ACC112 (cell line): Measurements from ENCODE around the gene GPR26.

Experiments used
- H2AFZ ChIP-seq: fragments of 200-600 bp; sonication (generic); one replicate; pipeline ENCODE4 v1.6.0; 2017; ENCODE audit warnings: antibody characterized with exemption, low read length; ENCODE audit not compliant: unreplicated experiment
- H3K27ac ChIP-seq: fragments of 200-600 bp; sonication (generic); 2 replicates; pipeline ENCODE4 v1.5.1; 2014; ENCODE audit warnings: low read depth, mild to moderate bottlenecking, antibody characterized with exemption, low read length, moderate library complexity
- H3K27me3 ChIP-seq: fragments of 200-600 bp; sonication (generic); 2 replicates; pipeline ENCODE4 v1.6.1; 2014; ENCODE audit warnings: mild to moderate bottlenecking, antibody characterized with exemption, low read length, moderate library complexity, mixed read lengths; ENCODE audit not compliant: insufficient read depth
- H3K36me3 ChIP-seq: fragments of 200-600 bp; sonication (generic); 2 replicates; pipeline ENCODE4 v1.6.1; 2016; ENCODE audit warnings: mild to moderate bottlenecking, antibody characterized with exemption, low read length, moderate library complexity, mixed read lengths; ENCODE audit not compliant: insufficient read depth
- H3K4me1 ChIP-seq: fragments of 200-600 bp; sonication (generic); one replicate; pipeline ENCODE4 v1.6.1; 2016; ENCODE audit warnings: low read length, mixed read lengths; ENCODE audit not compliant: insufficient read depth, unreplicated experiment, control insufficient read depth
- H3K4me3 ChIP-seq: fragments of 200-600 bp; sonication (generic); 2 replicates; pipeline ENCODE4 v1.5.1; 2014; ENCODE audit warnings: mild to moderate bottlenecking, low read depth, low read length
- H3K79me2 ChIP-seq: fragments of 200-600 bp; sonication (generic); one replicate; pipeline ENCODE4 v1.6.0; 2016; ENCODE audit warnings: low read length; ENCODE audit not compliant: control insufficient read depth, unreplicated experiment, insufficient read depth

GPR26 gene

DNA sequence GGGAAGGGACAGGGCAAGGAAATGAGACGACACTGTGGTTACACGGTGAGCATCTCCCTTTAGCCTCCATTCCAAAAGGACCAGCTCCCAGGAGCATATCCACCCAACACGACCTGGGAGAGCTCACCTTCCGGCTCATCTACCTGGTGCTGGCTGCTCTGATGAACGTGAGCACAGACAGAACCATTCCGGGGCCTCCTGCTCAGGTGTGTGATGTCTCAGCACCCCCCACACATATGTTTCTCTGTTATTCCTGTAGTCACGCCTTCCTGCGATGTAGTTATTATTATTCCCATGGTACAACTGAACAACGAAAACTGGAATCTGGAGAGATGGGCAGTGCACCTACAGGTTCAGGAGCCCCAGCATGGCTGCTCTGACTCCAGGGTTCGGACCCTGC is 20.5 kb upstream of the GPR26 start:
- Histone ChIP-seq H3K4me1 (no peaks in the 10 kb centered on the region), H3K79me2 (no peaks in the 10 kb centered on the region), H3K27ac (no peak overlapping the region), H3K27me3 (no peaks in the 10 kb centered on the region), H3K36me3 (no peaks in the 10 kb centered on the region), H2AFZ (no peak overlapping the region), H3K4me3 (no peak overlapping the region)

DNA sequence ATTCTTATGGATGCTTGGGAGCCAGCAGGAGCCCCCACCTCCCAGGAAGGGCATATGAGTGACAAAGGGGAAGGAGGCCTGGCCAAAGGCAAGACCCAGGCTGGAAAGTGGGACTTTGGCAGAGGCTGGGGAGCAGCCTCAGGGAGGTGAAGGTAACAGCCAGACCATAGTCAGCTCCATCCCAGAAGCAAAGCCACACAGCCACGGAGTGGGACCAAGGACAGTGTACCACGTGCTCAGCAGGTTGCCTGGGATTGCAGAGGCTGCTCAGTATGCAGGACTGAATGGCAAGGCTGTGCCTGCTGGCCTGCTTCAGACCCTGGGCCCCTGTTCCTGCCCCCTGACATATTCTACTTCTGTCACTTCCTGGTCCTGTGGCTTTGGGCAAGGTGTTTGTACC is 17.6 kb upstream of the GPR26 start:
- Histone ChIP-seq H3K36me3 (no peaks in the 10 kb centered on the region), H3K79me2 (no peaks in the 10 kb centered on the region), H2AFZ (no peak overlapping the region), H3K4me1 (no peaks in the 10 kb centered on the region), H3K27me3 (no peaks in the 10 kb centered on the region), H3K4me3 (no peak overlapping the region), H3K27ac (no peak overlapping the region)

DNA sequence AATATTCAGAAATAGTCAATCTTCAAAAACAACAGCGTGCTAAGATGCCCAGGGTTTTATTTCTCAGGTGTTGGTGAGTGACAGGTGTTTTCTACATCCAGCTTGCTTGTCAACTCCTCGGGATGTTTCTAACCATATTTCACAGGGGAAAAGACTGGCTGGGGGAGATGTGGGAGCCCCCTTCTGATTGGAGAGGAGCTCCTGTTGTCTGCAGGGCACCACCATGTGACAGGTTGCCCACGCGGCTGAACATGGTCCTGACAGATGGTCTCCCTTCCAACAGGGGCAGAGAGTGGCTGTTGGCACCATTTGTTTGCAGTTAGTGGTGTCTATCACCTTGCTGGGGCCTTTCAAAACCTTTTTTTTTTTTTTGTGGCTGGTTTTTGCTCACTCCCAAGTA is 16.5 kb upstream of the GPR26 start:
- Histone ChIP-seq H3K27ac (no peak overlapping the region), H3K27me3 (no peaks in the 10 kb centered on the region), H3K36me3 (no peaks in the 10 kb centered on the region), H2AFZ (no peak overlapping the region), H3K4me1 (no peaks in the 10 kb centered on the region), H3K4me3 (no peak overlapping the region), H3K79me2 (no peaks in the 10 kb centered on the region)

DNA sequence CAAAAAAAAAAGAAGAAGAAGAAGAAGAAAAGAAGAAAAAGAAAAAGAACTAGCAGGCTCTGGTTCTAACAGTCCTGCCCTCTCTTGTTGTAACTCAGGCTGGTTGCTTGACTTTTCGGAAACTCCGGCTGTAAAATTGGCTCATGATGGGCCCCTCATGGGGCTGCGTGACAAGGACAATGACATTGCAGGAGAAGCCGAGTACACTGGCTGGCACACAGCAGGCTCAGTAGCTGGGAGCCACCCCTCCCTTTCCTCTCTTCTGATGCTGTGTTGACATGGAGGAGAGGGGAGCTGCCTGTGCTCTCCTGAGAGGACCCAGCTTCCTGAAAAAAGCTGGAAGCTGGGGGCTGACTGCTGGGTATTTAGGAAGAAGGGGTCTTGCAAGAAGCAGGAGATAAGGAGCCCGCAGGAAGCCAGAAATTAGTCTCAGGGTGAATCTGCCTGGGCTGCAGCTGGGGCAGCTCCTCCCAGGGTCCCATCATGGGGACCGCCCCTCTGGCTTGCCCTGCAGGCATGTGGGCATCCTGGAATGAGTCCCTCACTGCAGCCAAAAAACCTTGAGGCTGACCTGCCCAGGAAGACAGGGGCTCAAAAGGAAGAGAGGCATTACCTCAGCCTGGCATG is 14.6 kb upstream of the GPR26 start:
- no peaks in the 10 kb centered on the region for H3K4me1 ChIP-seq

DNA sequence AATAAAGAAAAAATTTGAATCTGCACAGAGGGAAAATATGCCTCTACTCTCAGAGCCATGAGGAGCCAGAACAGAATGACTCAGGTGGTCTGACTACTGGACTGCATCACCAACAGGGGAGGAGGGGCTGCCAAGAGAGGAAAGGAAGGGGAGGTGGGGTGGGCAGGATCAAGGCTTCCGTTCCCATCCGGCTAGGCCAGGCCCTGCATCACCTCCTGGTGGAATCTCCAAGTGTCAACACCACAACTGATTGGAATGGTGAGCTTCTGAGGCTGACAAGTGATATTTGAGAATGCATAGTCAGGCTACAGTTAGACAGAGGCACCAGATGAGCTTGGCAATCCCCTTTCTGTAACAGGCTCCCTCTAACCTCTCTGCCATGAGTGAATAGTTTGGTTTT is 10.4 kb upstream of the GPR26 start:
- Histone ChIP-seq H3K27me3 (no peaks in the 10 kb centered on the region), H3K4me3 (no peak overlapping the region), H3K36me3 (no peaks in the 10 kb centered on the region), H3K27ac (no peak overlapping the region), H3K4me1 (no peaks in the 10 kb centered on the region), H2AFZ (no peak overlapping the region), H3K79me2 (no peaks in the 10 kb centered on the region)

More for the DNA sequence above, 14.6 kb upstream of the GPR26 start:
- no peaks in the 10 kb centered on the region for H3K79me2 ChIP-seq
- no peak overlapping the region for H3K27ac ChIP-seq
- H2AFZ ChIP-seq = no peak overlapping the region
- no peak overlapping the region for H3K4me3 ChIP-seq
- H3K27me3 ChIP-seq = no peaks in the 10 kb centered on the region
- H3K36me3 ChIP-seq = no peaks in the 10 kb centered on the region

DNA sequence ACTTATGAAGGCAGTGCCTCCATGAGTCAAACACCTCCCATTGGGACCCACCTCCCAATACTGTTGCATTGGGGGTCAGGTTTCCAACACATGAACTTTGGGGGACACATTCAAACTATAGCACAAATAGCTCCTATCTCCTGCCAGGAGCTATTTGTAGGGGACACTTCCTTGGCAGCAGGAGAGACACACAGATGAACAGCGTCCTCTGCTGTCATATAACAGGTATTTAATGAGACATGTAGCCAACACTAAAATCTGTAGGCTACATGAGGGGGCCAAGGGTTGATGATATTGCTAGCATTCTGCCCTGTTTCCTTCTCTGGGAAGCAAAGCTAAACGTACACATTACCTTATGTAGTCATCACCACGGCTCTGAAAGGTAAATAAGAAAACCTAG is 2.6 kb upstream of the GPR26 start:
- Histone ChIP-seq H3K27ac (no peak overlapping the region), H3K4me1 (no peaks in the 10 kb centered on the region), H3K79me2 (no peaks in the 10 kb centered on the region), H2AFZ (no peak overlapping the region), H3K36me3 (no peaks in the 10 kb centered on the region), H3K4me3 (no peak overlapping the region), H3K27me3 (no peaks in the 10 kb centered on the region)

DNA sequence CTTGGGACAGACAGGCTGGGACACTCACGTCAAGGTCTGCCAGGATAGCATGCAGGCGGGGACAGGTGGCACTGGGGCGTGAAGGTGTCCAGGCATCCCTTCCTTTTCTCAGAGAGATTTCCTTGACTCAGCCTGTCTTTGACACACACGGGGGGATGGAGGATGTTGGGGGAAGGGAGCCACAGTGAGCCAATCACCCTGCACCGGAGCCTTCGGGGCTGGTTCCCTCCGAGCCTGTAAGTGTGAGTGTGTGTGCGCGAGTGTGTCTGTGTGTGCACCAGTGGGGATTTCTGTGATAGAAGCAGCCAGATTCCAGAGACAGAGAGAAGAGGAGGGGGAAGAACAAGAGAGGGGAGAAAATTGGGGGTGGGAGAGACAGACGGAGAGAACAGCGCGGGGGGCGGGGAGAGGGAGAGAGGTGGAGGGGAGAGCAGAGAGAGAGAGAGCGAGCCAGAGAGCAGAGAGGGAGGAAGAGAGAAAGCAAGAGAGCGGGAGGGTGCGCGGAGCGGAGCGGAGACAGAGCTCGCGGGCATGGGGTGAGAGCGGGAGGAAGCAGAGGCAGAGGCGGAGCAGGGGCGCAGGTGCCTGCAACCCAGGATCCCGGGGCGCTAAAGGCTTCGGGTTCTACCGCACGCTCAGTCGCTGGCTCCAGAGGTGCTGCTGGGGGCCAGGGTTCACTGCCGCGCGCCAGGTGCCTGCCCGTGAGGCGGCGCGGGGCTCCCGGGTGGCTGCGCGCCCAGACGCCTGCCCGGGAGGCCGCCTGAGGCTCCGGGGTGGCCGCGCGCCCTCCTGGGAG is 466 bp upstream of the GPR26 start:
- Histone ChIP-seq H3K27me3 (no peaks in the 10 kb centered on the region), H3K4me1 (no peaks in the 10 kb centered on the region), H3K27ac (no peak overlapping the region), H2AFZ (no peak overlapping the region), H3K4me3 (no peak overlapping the region), H3K79me2 (no peaks in the 10 kb centered on the region), H3K36me3 (no peaks in the 10 kb centered on the region)

DNA sequence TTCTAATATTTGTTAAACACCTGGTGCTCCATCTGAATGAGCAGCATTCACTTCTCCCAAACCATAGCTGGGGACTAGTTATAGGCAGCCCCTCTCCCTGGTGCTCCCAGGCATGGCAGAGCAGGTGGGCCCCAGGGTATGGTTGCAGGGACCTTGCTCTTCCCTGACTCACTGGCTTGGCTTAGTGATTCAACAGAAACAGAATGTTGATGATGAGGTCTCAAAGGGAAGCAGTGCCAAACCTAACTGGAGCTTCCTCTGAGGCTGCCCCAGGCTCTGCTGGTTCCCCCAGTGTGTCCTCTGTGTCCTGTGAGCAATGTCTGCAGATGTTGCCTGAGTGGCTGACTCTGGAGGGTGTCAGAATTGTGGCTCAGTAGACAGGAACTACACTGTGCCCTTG is 3.7 kb downstream of the GPR26 start:
- H3K4me3 ChIP-seq = no peak overlapping the region
- H3K27me3 ChIP-seq = no peaks in the 10 kb centered on the region
- H3K79me2 ChIP-seq = no peaks in the 10 kb centered on the region
- H3K27ac ChIP-seq = no peak overlapping the region
- no peak overlapping the region for H2AFZ ChIP-seq
- H3K4me1 ChIP-seq = no peaks in the 10 kb centered on the region
- H3K36me3 ChIP-seq = no peaks in the 10 kb centered on the region

DNA sequence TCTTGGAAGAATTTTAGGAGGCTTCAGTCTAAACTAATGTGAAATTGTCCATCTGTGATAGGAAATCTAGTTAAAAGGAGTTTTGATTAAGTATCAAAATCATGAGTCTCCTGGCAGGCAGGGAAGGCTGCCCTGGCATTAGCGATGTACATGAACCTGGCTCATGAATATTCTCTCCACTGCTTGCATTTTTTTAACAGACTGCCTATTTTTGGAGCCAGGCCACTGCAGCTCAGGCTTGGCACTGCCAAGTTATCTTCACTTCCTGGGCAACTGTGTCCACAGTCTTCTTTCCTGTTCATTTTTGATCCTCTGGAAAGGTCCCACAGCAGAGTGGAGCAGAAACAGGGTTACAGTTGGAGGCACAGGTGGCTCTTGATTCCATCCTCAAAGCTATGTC is 7.0 kb downstream of the GPR26 start:
- no peaks in the 10 kb centered on the region for H3K4me1 ChIP-seq
- H3K27me3 ChIP-seq = no peaks in the 10 kb centered on the region
- H3K4me3 ChIP-seq = no peak overlapping the region
- no peaks in the 10 kb centered on the region for H3K79me2 ChIP-seq
- H3K27ac ChIP-seq = no peak overlapping the region
- H2AFZ ChIP-seq = no peak overlapping the region
- no peaks in the 10 kb centered on the region for H3K36me3 ChIP-seq

DNA sequence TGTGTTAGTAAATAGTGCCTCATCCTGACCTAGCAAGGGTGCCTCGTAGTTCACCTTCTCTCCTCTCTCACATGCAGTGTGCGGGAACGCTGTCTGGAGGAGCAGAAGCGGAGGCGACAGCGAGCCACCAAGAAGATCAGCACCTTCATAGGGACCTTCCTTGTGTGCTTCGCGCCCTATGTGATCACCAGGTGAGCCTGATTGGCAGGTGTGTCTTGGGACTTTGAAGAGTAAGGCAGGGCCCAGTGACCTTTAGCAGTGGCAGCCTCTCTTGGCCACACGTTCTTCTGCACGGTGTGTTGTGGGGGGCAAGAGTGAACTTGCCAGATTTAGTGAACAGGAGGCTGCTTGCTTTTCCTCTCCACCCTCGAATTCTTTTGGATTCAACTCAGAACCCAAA is 8.6 kb downstream of the GPR26 start:
- Histone ChIP-seq H3K27ac (no peak overlapping the region), H3K36me3 (no peaks in the 10 kb centered on the region), H3K27me3 (no peaks in the 10 kb centered on the region), H3K4me1 (no peaks in the 10 kb centered on the region), H2AFZ (no peak overlapping the region), H3K4me3 (no peak overlapping the region), H3K79me2 (no peaks in the 10 kb centered on the region)

DNA sequence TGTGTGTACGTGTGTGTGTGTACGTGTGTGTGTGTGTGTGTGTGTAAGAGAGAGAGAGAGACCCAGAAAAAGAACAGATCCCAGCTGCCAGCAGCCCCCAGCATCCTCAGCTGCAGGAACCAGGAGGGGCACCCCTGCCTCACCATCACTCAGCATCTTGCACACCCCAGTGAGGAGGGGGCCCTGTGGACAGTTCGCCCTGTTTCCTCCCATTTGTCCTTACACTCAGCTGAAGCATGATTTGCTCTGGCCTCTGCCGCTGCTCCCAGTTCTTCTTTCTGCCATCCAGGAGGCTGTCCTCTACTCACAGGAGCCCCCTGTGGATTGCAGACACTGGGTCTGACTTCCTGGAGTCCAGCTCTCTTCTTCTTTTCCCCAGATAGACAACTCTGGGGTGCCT is 9.7 kb downstream of the GPR26 start:
- Histone ChIP-seq H3K27me3 (no peaks in the 10 kb centered on the region), H2AFZ (no peak overlapping the region), H3K27ac (no peak overlapping the region), H3K36me3 (no peaks in the 10 kb centered on the region), H3K4me3 (no peak overlapping the region), H3K79me2 (no peaks in the 10 kb centered on the region), H3K4me1 (no peaks in the 10 kb centered on the region)
